Psoas muscle (tissue), 8 donors: ENCODE data around the gene GRIN3B. TPM values are rescaled to one million over a fixed set of nuclear protein-coding genes. Genes with fewer than 3 reads are reported as not detected.

Source experiments
- ATAC-seq, 4 donors: fragments of 200-7000 bp; cut with Tn5 transposase; one replicate each; pipeline ENCODE4 v1.9.1; 2020; ENCODE audit warnings: moderate library complexity in 3 of 4, mild to moderate bottlenecking in 2 of 4
- DNase-seq, 2 donors: peaks; one replicate each; pipeline ENCODE4 v3.0.0-alpha.2; 2020
- H3K27ac ChIP-seq: fragments of 200-600 bp; one replicate; pipeline ENCODE4 v1.8.0; 2022
- H3K27me3 ChIP-seq, 3 donors: fragments of 200-600 bp in 1 of 3; one replicate each; pipeline versions ENCODE4 v1.6.1 to v1.8.0; 2013 to 2022; ENCODE audit warnings: low read length in 2 of 3, mild to moderate bottlenecking in 2 of 3, moderate library complexity in 1 of 3; ENCODE audit not compliant: insufficient read depth in 3 of 3
- H3K36me3 ChIP-seq, 2 donors: fragments of 200-600 bp in 1 of 2; one replicate each; pipeline versions ENCODE4 v1.6.1 to v1.8.0; 2013 to 2022; ENCODE audit warnings: low read depth in 1 of 2, mild to moderate bottlenecking in 1 of 2, moderate library complexity in 1 of 2; ENCODE audit not compliant: insufficient read depth in 1 of 2
- H3K4me1 ChIP-seq: fragments of 200-600 bp; one replicate; pipeline ENCODE4 v1.8.0; 2022
- H3K4me3 ChIP-seq: fragments of 200-600 bp; one replicate; pipeline ENCODE4 v1.8.0; 2022; ENCODE audit warnings: mild to moderate bottlenecking
- H3K9me3 ChIP-seq: fragments of 200-600 bp; one replicate; pipeline ENCODE4 v1.8.0; 2022
- WGBS, 3 donors: extraction: QIAGEN DNeasy Blood & Tissue Kit; methylation state at CpG; one replicate each; pipeline versions ENCODE4 v1.1.6 to v1.1.7; 2013; 5-methylcytosine and 5-hydroxymethylcytosine counted together
- intact Hi-C, 2 donors: fragments of 100-400 bp; cut with DNase I; formaldehyde crosslinking; loops; one replicate each; pipeline versions ENCODE4 v1.11.0 to v1.14.2; 2022
- polyA plus RNA-seq, 3 donors: library from polyadenylated mRNA; stranded (reverse); fragments of 200-250 nt; gene quantifications; one replicate each; pipeline ENCODE4 v1.2.3, GENCODE V29; 2013
- total RNA-seq, 4 donors: library from RNA; stranded (reverse); fragmentation: NEBNext Ultra II Directional in 2 of 4; extraction: Animal tissue kit (Norgen Biotek cat#: 25700) in 2 of 4; gene quantifications; one replicate each; pipeline versions ENCODE4 v1.2.1 to v1.2.4, GENCODE V29; 2021 to 2023
- TF ChIP-seq, protein P1 (sequence below): fragments of 200-600 bp; IDR thresholded peaks from one replicate; pipeline ENCODE4 v1.8.0; 2022; ENCODE audit warnings: antibody characterized with exemption
- donor health status: healthy with polysubstance abuse.
- donor health status: DM: no; HTN: no; CAD: no; lungs with moderate emphysema.
- donor health status: Bipolar disorder and iron deficiency.
- donor health status: healthy.
- donor health status: DM: yes; HTN: yes; CAD: no.
- donor health status: DM: no; HTN: no; CAD: no.
- donor health status: DM: no; HTN: no; CAD: no.
- donor health status: DM: yes; HTN: yes; CAD: no.

Gene GRIN3B
- total and polyA plus RNA-seq, 7 donors, result 0.01 to 0.16 TPM; not detected in 5

DNA sequence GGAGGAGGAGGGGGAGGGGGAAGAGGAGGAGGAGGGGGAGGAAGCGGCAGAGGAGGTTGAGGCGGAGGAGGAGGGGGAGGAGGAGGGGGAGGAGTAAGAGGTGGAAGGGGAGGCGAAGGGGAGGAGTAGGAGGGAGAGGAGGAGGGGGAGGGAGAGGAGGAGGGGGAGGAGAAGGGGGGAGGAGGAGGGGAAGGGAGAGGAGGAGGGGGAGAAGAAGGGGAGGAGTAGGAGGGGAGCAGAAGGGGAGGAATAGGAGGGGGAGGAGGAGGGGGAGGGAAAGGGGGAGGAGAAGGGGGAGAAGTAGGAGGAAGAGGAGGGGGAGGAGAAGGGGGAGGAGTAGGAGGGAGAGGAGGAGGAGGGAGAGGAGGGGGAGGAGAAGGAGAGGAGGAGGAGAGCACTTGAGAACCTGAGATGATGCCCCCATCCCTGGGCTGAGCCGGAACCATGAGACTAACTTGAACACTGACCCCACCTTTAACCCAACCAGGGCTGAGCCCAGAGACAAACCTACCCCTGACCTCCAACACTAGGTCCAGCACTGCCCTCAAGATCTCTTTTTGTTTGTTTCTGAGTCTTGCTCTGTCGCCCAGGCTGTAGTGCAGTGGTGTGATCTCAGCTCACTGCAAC is 52.2 kb downstream of the GRIN3B start:
- ATAC-seq, result no peak
- Histone ChIP-seq H3K27ac (no peak overlapping the region), H3K27me3 (no peaks in the 10 kb centered on the region), H3K36me3 (peaks cover 0 to 37% of the 10 kb centered on the region in 2 donors), H3K9me3 (peaks cover 18% of the 10 kb centered on the region), H3K4me3 (no peak overlapping the region), H3K4me1 (no peaks in the 10 kb centered on the region)
- no peak for DNase-seq
- intact Hi-C loops, result no loop called here
- TF ChIP-seq, protein P1, sequence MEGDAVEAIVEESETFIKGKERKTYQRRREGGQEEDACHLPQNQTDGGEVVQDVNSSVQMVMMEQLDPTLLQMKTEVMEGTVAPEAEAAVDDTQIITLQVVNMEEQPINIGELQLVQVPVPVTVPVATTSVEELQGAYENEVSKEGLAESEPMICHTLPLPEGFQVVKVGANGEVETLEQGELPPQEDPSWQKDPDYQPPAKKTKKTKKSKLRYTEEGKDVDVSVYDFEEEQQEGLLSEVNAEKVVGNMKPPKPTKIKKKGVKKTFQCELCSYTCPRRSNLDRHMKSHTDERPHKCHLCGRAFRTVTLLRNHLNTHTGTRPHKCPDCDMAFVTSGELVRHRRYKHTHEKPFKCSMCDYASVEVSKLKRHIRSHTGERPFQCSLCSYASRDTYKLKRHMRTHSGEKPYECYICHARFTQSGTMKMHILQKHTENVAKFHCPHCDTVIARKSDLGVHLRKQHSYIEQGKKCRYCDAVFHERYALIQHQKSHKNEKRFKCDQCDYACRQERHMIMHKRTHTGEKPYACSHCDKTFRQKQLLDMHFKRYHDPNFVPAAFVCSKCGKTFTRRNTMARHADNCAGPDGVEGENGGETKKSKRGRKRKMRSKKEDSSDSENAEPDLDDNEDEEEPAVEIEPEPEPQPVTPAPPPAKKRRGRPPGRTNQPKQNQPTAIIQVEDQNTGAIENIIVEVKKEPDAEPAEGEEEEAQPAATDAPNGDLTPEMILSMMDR, result no peak
- WGBS, 3 donors, result 80 to 84% (median 82%) methylated on average over 2 to 3 of the region's 5 CpGs

DNA sequence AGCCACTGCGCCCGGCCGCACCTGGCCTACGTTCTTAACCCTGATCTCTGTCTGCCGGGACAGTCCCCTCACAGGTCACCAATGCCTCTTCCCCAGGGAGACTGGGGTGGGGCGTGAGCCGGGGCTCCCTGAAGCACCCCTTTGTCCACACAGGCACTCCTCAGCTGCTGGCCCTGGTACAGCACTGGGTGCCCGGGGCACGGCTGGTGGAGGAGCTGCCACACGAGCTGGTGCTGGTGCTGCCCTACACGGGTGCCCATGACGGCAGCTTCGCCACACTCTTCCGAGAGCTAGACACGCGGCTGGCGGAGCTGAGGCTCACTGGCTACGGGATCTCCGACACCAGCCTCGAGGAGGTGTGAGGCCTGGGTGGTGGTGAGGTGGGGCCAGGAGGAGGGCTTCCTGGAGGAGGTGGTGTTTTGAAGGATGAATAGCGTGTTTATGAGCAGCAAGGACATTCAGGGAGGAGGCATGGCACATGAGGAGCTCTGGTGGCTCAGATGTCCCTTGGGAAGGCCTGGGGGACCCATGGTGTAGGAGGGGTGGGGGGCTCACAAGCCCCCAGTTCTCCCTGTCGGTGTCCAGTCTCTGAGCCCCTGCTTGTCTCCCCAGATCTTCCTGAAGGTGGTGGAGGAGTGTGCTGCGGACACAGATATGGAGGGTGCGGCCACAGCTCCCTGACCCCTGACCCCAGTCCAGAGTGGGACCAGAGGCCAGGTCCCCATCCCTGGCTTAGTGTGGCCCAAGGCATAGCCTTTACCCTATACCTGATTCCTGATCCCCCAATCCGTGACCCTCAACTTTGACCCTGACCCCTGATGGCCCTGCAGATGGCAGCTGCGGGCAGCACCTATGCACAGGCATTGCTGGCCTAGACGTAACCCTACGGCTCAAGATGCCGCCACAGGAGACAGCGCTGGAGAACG is 53.2 kb downstream of the GRIN3B start:
- no peak overlapping the region for H3K27ac ChIP-seq
- TF ChIP-seq, protein P1, result no peak
- H3K4me3 ChIP-seq, result no peak overlapping the region
- DNase-seq (no peak), ATAC-seq (no peak)
- H3K4me1 ChIP-seq, result no peaks in the 10 kb centered on the region
- peaks cover 0 to 42% of the 10 kb centered on the region in 2 donors for H3K36me3 ChIP-seq
- 90 to 92% (median 91%) methylated on average over 31 of the region's 31 CpGs for WGBS, 3 donors
- H3K27me3 ChIP-seq, result no peaks in the 10 kb centered on the region
- intact Hi-C loops, result no loop called here
- H3K9me3 ChIP-seq, result peaks cover 28% of the 10 kb centered on the region

DNA sequence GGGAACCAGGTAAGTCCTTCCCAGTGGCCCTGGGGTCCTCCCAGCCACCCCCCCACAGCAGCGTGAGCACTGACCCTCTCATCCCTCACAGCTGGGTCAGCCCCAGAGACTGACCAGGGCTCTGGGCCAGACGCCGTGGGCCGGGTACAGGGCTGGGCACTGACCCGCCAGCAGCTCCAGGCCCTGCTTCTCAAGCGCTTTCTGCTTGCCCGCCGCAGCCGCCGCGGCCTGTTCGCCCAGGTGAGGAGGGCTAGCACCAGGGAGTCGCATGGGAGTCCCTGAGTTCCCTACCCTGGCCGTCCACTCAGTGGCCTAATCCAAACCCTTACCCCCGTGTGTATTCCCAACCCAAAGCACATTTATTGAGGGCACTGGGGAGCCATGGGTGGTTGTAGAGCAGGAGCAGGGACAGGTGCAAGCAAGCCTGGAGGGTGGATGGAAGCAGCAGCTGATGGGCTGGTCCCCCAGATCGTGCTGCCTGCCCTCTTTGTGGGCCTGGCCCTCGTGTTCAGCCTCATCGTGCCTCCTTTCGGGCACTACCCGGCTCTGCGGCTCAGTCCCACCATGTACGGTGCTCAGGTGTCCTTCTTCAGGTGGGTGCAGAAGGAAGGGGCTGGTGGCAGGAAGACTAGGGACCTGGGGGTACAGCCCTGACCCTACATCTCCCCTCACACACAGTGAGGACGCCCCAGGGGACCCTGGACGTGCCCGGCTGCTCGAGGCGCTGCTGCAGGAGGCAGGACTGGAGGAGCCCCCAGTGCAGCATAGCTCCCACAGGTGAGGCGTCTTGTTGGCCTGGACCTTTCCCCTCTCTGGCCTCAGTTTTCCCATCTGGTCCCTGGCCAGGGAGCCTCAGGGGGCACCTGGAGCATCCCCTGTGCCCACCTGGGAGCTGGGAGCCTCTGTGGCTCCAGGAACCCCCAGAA is 54.1 kb downstream of the GRIN3B start:
- 89 to 92% (median 92%) methylated on average over 23 to 28 of the region's 28 CpGs for WGBS, 3 donors
- ATAC-seq, result no peak
- Histone ChIP-seq H3K27ac (no peak overlapping the region), H3K36me3 (peaks cover 0 to 49% of the 10 kb centered on the region in 2 donors), H3K4me1 (no peaks in the 10 kb centered on the region), H3K27me3 (no peaks in the 10 kb centered on the region), H3K9me3 (peaks cover 33% of the 10 kb centered on the region), H3K4me3 (no peak overlapping the region)
- DNase-seq, result no peak
- intact Hi-C loops, result no loop called here
- TF ChIP-seq, protein P1, result no peak

DNA sequence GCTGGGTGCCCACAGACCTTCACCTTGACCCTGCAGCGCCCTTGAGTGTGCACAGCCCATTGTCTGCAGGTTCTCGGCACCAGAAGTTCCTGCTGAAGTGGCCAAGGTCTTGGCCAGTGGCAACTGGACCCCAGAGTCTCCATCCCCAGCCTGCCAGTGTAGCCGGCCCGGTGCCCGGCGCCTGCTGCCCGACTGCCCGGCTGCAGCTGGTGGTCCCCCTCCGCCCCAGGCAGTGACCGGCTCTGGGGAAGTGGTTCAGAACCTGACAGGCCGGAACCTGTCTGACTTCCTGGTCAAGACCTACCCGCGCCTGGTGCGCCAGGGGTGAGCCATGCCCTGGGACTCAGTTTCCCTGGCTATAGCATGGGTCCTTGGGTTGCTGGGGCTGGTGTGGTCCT is 54.8 kb downstream of the GRIN3B start:
- Histone ChIP-seq H3K27ac (no peak overlapping the region), H3K27me3 (no peaks in the 10 kb centered on the region), H3K4me1 (no peaks in the 10 kb centered on the region), H3K9me3 (peaks cover 33% of the 10 kb centered on the region), H3K36me3 (peaks cover 0 to 53% of the 10 kb centered on the region in 2 donors), H3K4me3 (no peak overlapping the region)
- DNase-seq (no peak), ATAC-seq (no peak)
- WGBS, 3 donors, result 94 to 96% (median 94%) methylated on average over 14 of the region's 14 CpGs
- TF ChIP-seq, protein P1, result no peak
- intact Hi-C loops, result no loop called here
